UCSD-AML1 (cell line): ENCODE measurements around the gene GNAI2.
"Not testable (repeated sequence)": the region's sequence is repeated elsewhere in the genome, so short reads cannot be mapped to it uniquely, and the experiment has no call there.

Experiments
- DNase-seq: peaks from one replicate; lab custom pipeline; 2025; ENCODE audit not compliant: unreplicated experiment; lab: John Stamatoyannopoulos, UW

The GNAI2 gene

DNA sequence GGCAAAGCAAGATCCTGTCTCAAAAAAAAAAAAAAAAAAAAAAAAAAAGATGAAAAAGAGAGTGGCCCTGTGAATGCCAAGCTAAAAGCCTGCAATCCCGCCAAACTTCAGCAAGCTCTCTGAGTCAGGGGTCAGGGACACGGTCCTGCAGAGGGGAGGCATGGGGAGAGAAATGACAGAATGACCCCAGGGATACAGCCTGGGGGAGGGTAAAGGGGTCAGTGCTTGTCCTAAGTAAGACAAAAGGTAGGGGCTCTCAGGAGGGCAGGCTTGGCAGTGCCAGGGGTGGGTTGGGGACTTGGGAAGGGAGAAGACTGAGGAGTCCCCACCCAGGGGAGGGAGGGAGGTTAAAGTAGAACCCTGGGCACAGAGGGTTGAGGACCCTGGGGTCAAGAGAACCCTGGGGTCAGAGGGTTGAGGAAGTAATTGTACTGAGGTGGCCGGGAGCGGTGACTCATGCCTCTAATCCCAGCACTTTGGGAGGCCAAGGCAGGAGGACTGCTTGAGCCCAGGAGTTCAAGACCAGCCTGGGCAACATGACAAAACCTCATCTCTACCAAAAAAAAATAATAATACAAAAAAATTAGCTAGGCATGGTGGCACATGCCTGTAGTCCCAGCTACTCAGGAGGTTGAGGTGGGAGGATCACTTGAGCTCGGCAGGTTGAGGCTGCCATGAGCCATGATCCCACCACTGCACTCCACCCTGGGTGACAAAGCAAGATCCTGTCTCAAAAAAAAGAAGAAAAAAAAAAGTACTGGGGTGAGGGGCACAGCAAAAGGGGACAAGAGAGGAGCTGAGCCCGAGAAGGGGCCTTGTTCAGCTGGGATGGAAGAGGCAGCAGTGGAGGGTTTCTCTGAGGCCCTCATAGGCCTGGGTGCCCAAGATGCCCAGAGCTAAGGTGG lies 27.7 kb downstream of the GNAI2 start:
- DNase-seq: no peak

DNA sequence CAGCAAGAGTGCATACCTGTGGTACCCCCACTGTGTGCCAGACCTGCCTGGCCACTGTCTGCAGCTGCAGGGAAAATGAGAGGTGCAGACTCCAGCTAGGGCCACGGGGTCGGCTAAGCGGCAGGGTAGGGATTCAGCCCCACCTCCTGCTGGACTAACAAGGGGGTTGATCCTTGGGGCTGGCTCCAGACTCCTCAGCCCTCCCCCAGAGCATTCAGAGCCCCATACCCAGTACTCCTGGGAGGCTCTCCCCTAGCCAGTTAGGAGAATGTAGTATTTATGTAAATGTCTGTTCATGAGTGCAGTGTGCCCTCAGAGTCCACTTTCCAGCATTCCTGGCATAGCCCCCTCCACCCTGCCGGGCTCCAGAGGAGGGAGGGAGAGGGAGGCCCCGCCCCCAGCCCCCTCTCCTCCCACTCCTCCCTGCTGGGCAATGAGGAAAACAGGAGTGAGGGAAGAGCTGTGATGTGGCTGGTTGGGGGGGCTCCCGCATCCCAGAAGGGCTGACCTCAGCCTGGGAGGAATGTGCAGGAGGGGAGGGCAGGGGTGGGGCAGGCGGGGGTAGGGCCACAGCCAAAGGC lies 28.5 kb downstream of the GNAI2 start:
- no peak for DNase-seq

DNA sequence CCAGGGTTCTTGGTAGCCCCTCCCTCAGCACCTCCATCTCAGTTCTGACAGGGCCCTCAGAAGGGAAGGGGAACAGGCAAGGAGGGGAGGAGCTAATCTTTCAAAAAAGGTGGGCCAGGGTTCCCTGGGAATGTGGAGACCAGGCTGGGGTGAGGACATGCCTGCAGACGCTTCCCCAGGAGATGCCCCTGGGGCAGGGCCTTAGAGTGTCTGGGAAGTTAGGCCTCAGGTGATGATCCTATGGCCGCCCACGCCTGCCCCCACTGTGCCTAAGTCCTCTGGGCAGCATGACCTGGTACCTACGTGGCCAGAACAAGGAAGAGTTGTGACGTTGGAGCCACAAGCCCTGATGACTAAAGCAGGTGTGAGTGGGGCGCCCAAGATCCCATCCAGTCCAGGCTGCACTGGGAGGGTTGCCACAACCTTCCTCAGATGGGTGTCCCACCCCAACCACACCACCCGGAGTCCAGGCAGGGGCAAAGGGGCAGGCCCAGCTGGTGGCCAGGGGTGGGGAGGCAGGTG lies 29.0 kb downstream of the GNAI2 start:
- no peak for DNase-seq

DNA sequence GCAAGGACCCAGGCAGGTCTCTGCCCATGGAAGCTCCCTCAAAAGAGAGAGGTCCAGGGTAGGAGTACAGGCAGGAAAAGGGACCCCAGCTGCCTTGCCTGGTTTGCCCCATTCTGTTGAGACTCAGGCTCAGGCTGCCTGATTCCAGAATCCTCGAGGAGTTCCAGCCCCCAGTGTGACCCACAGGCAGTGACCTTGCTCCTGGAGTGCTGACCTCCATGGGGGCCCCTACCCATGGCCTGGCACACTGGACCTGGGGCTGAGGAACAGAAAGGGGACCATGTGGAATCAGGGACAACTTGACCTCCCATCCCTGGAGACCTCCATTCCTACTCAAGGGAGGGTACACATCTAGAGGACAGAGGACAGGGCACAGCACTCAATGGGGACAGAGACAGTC lies 29.6 kb downstream of the GNAI2 start:
- no peak for DNase-seq

DNA sequence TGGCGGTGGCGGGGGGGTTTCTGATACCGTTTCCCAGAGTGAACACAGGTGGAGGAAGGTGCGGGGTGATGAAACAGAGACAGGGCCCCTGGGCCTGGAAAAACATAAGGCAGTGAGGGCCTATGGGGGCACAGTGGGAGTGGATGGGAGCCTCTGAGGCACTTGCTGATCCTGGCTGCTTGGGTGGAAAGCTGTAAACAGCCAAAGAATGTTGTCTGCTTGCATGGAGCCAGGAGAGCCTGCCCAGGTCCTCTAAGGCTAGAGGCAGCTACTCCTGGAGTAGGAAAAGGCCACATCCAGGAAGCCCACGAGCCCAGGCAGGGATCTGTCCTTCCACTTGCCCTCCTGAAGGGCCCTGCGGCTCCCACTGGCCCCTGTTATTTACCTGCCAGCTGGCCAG lies 30.0 kb downstream of the GNAI2 start:
- no peak for DNase-seq

DNA sequence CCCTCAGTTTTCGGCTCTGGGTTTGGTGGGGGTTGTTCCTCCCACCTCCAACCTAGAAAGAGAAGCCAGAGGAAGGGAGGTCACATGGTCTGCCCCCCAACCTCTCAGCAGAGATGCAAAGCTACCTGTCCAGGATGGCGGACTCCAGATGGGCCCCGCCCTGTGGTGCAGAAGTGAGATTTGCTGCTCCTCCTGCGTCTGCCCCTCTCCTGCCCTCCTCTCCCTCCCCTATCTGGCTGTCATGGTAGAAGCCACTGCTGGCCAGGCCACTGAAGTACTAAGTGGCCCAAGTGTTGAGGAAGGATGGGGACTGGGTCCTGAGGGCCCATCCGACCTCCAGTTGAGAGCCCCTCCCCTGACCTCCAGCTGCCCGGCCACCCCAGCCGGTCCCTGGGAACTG lies 30.8 kb downstream of the GNAI2 start:
- DNase-seq: no peak

DNA sequence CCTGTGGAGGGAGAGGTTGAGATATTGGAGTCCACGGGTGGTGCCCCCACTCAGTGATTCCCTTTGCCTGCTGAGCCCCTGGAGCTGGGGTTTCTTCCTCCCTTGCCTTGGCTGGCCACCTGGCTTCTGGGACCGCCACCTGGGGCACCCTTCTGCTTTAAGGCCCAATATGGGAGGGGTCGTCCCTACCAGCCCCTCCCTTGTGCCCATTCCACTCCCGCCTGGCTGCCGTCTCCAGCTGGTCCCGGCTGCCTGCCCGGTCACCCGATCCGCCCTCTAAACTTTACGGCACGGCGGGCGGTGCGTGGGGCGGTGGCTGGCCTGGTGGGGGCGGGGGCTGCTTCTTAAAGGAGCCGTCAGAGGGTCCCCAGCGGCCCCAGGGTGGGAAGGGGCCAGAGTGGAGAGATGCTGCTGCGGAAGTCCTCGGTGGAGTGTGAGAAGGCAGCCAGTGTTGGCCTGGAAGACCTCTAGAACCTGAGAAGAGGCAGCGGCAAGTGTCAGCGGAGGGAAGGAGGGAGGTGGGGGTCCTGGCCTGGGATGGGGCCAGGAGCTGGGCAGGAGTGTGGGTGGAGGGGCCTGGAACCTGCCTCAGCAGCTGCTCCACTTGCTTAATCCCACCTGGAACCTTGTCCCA lies 31.4 kb downstream of the GNAI2 start:
- DNase-seq: no peak

DNA sequence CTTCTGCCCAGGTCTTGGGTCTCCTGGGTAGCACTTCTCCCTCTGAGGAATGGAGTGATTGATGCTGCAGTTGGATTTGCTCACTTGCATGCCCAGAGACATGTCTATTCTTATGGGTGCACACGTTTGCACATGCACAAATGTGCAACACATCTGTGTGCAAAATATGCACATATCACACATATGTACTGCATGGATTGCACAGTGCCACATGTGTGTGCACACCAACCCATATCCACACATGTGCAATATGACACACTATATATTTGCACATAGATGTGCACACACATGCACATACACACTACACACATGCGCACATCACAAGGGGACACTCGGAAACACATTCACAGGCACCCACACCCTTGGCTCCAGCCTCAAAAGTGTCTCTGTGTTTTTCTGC lies 32.3 kb downstream of the GNAI2 start:
- DNase-seq: no peak

DNA sequence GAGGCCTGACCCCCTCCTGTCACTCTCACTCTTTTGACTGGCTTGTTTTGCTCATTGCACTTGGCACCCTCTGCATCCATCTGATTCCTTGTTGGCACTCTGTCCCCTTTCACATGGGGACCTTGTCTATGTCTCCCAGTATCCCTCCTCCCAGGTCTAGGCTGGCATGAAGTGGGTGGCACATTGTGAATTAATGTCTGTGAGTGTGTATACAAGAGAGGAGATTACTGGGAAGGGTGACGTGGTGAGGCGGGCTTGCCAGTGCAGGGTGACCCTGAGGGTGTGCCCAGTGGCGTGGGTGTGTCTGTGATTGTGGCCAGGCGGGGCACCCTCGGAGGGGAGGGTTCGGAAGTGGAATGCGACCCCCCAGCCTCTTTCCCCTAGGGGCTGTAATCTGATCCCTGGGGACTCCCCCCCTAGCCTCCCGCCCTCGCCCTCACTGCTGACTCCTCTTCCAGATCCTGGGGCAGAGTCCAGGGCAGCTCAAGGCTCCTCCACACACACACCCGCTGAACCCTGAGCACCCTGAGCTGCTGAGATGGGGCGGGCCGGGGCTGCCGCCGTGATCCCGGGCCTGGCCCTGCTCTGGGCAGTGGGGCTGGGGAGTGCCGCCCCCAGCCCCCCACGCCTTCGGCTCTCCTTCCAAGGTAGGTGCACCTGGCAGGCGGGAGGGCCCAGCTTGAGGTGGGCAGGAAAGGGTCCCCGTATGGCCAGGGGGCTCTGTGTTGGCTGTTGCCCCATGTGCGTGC lies 32.9 kb downstream of the GNAI2 start, which contains the start of gene SEMA3B:
Gene SEMA3B (plus strand): TSS at position 445 of the 749 bp plus-strand sequence. CDS start 94 bp downstream, at position 539.
- no peak for DNase-seq

DNA sequence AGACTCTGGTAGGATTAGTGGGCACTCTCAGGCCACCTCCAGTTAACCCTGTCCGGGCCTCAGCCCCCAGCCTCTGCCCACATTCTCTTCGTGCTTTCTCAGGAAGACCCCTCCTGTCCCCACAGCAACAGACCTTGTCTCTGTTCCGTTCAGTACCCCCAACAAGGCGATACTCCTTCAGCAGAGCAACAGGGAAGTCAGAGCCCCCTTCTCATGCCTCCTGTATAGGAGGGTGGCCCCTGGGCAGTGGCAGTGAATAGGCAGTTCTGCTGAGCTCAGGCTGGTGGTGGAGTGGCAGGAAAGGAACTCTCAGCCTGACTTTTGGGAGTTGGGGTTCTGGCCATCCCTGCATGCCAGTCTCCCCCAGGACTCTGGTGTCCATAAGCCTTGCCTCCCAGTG lies 33.5 kb downstream of the GNAI2 start:
- no peak for DNase-seq

DNA sequence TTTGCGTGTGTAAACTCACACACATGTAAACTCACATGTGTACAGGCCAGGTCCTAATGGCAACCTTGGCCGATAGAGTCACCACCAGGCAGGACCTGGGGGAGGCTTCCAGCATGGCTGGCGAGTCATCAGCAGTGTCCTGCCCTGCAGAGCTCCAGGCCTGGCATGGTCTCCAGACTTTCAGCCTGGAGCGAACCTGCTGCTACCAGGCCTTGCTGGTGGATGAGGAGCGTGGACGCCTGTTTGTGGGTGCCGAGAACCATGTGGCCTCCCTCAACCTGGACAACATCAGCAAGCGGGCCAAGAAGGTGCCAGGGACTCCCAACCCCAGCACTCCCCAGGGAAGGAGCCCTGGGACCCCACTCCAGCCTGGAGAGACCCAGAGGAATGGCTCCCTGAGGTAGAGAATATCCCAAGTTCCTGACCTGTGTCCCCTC lies 34.0 kb downstream of the GNAI2 start:
- no peak for DNase-seq

DNA sequence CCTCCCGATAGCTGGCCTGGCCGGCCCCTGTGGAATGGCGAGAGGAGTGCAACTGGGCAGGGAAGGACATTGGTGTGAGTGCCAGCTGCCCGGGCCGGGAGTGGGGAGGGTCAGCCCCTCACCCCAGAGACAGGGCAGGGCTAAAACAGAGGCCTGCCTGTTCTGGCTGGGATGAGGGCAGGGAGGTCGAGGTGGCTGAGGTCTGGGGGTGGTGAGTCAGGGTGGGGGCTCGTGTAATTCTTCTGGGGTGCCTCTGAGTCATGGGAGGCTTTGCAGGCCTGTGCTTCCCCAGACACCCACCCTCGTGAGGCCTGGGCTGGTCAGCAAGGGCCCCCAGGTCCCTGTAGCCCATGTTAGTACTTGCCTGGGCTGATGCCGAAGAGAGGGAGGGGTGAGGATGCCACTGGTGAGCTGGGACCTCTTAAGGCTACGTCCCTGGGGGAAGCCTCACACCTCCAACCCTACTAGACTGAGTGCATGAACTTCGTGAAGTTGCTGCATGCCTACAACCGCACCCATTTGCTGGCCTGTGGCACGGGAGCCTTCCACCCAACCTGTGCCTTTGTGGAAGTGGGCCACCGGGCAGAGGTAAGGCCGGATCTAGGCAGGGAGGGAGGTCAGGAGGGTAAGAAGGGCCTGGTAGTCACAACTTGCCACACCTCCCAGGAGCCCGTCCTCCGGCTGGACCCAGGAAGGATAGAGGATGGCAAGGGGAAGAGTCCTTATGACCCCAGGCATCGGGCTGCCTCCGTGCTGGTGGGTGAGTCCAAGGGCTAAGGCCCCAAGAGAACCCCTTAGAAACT lies 34.6 kb downstream of the GNAI2 start:
- no peak for DNase-seq

DNA sequence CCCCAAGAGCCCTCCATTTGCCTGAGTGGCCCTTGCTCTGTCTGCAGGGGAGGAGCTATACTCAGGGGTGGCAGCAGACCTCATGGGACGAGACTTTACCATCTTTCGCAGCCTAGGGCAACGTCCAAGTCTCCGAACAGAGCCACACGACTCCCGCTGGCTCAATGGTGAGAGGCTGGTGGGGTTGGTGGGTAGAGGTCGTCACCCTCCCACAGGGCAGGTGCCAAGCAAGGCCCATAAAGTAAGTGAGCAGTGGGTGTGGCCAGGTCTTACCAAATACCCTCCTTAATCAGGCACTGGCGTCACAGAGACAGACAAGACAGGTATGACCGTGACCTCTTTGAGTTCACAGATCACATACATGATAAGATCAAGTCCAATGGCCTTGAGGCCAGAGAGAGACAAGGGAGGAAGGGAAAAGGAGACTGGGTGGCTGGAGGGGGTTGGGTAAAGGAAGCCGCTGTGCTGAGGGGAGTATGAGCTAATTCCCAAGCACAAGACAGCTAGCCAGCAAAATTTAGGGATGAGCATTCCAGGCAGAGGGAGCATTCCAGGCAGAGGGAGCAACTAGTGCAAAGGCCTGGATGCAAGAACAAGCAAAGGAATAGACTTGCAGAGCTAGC lies 35.4 kb downstream of the GNAI2 start:
- DNase-seq: no peak

DNA sequence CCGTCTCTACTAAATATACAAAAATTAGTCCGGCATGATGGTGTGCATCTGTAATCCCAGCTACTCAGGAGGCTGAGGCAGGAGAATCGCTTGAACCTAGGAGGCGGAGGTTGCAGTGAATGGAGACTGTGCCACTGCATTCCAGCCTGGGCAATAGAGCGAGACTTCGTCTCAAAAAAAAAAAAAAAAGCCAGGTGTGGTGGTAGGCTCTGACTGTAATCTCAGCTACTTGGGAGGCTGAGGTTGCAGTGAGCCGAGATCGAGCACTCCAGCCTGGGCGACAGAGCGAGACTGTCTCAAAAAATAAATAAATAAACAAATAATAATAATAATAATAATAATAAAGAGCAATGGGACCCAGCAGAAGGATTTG lies 36.5 kb downstream of the GNAI2 start:
- not testable (repeated sequence) for DNase-seq

DNA sequence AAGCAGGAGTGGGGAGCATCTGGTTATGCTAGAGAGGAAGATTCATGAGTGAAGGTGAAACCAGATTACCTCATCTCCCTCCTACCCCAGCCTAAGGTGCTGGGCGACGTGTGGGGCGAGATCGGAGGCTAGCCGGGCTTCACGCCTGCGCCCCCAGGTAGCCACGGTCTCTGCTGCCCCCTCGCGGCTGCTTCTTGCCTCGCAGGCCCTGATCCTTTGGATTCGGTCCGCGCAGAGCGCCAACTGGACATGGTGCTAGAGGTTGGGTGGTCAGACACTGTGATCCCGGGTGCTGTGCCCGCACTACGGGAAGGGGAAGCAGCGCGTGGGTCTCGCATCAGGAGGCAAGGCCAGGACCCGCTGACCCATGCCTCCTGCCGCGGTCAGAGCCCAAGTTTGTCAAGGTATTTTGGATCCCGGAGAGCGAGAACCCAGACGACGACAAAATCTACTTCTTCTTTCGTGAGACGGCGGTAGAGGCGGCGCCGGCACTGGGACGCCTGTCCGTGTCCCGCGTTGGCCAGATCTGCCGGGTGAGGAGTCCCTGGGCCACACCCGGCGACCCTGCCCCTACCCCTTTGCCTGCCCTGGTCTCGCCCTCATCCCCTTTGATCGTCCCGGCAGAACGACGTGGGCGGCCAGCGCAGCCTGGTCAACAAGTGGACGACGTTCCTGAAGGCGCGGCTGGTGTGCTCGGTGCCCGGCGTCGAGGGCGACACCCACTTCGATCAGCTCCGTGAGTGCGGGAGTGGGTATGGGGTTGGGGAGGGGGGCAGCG lies 37.1 kb downstream of the GNAI2 start:
- DNase-seq: peak; percentile 86

DNA sequence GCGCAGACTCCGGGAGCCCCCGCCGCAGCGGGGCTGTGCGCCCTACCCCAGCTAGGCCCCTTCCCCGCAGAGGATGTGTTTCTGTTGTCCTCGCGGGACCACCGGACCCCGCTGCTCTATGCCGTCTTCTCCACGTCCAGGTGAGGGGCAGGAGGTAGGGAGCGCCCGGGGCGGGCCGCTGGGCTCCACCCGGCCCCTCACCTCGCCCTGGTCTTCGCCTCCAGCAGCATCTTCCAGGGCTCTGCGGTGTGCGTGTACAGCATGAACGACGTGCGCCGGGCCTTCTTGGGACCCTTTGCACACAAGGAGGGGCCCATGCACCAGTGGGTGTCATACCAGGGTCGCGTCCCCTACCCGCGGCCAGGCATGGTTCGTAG lies 37.7 kb downstream of the GNAI2 start:
- no peak for DNase-seq

DNA sequence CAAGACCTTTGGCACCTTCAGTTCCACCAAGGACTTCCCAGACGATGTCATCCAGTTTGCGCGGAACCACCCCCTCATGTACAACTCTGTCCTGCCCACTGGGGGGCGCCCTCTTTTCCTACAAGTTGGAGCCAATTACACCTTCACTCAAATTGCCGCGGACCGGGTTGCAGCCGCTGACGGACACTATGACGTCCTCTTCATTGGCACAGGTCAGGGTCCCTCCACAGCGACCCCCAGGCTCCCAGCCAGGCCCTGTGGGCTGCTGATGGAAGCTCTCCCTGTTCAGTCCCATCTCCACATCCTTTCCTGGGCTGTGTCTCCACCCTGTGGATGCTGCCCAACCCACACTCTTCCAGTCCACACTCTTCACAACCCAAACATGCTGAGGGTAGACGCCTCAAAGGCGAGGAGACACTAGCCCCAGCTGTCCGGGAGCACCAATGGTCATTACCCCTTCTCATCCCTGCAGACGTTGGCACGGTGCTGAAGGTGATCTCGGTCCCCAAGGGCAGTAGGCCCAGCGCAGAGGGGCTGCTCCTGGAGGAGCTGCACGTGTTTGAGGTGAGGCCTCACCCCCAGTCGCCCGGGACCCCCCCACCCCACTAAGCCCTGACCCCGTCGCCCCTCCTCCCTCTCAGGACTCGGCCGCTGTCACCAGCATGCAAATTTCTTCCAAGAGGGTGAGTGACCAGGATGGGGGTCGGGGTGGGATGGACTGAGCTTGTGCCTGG lies 38.5 kb downstream of the GNAI2 start:
- peak; percentile 76 for DNase-seq
